Osteocyte (in vitro differentiated cells): ENCODE measurements around the gene CGB2. TPM values are rescaled to one million over a fixed set of nuclear protein-coding genes. Genes with fewer than 3 reads are reported as not detected.

ENCODE experiments used
- DNase-seq: peaks from one replicate; pipeline ENCODE4 v3.0.0; 2021; ENCODE audit warnings: mixed read lengths; ENCODE audit not compliant: unreplicated experiment; ENCODE audit errors: extremely low spot score
- H3K27ac Mint-ChIP-seq: one replicate; pipeline ENCODE4 v1.8.0; 2021; ENCODE audit warnings: mild to moderate bottlenecking, mixed read lengths; ENCODE audit not compliant: unreplicated experiment
- H3K27me3 Mint-ChIP-seq: one replicate; pipeline ENCODE4 v1.8.0; 2021; ENCODE audit warnings: mixed read lengths; ENCODE audit not compliant: unreplicated experiment
- H3K36me3 Mint-ChIP-seq: one replicate; pipeline ENCODE4 v1.8.0; 2021; ENCODE audit warnings: mixed read lengths; ENCODE audit not compliant: unreplicated experiment
- H3K4me1 Mint-ChIP-seq: one replicate; pipeline ENCODE4 v1.8.0; 2021; ENCODE audit warnings: mixed read lengths; ENCODE audit not compliant: unreplicated experiment
- H3K4me3 Mint-ChIP-seq: one replicate; pipeline ENCODE4 v1.8.0; 2021; ENCODE audit warnings: mild to moderate bottlenecking, moderate library complexity, mixed read lengths; ENCODE audit not compliant: unreplicated experiment
- H3K9me3 Mint-ChIP-seq: one replicate; pipeline ENCODE4 v1.8.0; 2021; ENCODE audit warnings: mixed read lengths; ENCODE audit not compliant: unreplicated experiment
- total RNA-seq: library from RNA; stranded (reverse); gene quantifications from 2 replicates; pipeline ENCODE4 v1.2.1, GENCODE V29; 2021
- TF ChIP-seq, protein P1 (sequence below): fragments of 200-600 bp; sonication (generic); IDR thresholded peaks from 2 replicates; pipeline ENCODE4 v1.5.0; 2021; ENCODE audit warnings: antibody characterized with exemption, mild to moderate bottlenecking, moderate library complexity

CGB2 gene
- total RNA-seq, 1 donor from 2014 or later, result not detected

DNA sequence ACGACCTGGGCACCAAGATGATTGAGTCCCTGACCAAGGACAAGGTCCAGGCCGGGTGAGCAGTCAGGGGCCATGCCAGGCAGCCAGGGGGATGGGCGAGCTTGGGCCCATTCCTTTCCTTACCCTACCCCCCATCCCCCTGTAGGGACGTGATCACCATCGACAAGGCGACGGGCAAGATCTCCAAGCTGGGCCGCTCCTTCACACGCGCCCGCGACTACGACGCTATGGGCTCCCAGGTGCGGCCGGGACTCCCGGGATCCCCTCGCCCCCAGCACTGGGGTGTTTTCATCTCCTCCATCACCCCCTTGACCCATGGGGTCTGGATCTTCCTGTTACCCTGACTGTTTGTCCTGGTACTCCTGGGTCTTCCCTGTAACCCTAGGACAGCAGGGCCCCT is 21.9 kb upstream of the CGB2 start:
- Mint-ChIP-seq H3K27me3 (no peaks in the 10 kb centered on the region), H3K4me3 (no peak overlapping the region), H3K36me3 (peaks cover 13% of the 10 kb centered on the region), H3K4me1 (no peaks in the 10 kb centered on the region), H3K9me3 (no peaks in the 10 kb centered on the region), H3K27ac (no peak overlapping the region)
- TF ChIP-seq, protein P1, sequence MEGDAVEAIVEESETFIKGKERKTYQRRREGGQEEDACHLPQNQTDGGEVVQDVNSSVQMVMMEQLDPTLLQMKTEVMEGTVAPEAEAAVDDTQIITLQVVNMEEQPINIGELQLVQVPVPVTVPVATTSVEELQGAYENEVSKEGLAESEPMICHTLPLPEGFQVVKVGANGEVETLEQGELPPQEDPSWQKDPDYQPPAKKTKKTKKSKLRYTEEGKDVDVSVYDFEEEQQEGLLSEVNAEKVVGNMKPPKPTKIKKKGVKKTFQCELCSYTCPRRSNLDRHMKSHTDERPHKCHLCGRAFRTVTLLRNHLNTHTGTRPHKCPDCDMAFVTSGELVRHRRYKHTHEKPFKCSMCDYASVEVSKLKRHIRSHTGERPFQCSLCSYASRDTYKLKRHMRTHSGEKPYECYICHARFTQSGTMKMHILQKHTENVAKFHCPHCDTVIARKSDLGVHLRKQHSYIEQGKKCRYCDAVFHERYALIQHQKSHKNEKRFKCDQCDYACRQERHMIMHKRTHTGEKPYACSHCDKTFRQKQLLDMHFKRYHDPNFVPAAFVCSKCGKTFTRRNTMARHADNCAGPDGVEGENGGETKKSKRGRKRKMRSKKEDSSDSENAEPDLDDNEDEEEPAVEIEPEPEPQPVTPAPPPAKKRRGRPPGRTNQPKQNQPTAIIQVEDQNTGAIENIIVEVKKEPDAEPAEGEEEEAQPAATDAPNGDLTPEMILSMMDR, result no peak
- no peak for DNase-seq

DNA sequence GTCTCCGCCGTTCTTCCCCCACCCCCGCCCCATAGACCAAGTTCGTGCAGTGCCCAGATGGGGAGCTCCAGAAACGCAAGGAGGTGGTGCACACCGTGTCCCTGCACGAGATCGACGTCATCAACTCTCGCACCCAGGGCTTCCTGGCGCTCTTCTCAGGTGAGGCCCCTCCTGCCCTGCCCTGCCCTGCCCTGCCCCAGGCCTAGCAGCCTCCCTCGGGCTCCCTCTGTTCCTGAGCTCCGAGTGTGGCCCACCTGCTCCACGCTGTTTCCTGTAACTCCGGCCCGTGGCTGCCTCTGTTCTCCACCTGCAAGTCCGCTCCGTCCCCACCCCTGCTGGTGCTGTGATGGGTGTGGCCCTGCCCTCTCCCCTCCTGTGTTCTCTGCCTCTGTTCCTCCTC is 21.2 kb upstream of the CGB2 start:
- Mint-ChIP-seq H3K9me3 (no peaks in the 10 kb centered on the region), H3K27ac (no peak overlapping the region), H3K4me3 (no peak overlapping the region), H3K4me1 (no peaks in the 10 kb centered on the region), H3K36me3 (peaks cover 15% of the 10 kb centered on the region), H3K27me3 (no peaks in the 10 kb centered on the region)
- no peak for DNase-seq
- TF ChIP-seq, protein P1, result no peak

DNA sequence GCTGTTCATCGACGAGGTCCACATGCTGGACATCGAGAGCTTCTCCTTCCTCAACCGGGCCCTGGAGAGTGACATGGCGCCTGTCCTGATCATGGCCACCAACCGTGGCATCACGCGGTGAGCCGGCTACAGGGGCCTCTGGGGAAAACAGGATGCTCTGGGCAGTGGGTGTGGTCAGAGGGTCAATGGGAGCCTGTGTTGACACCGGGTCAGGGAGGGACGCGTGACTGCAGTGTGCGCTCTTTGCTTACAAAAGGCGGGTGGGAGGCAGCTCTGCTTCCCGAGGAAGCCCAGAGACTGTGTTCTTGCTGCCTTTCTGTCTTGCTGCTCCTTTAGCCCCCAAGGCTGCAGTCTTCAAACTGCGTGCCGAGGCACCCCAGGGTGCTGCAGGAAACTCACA is 20.5 kb upstream of the CGB2 start:
- TF ChIP-seq, protein P1, result no peak
- Mint-ChIP-seq H3K36me3 (peaks cover 19% of the 10 kb centered on the region), H3K27me3 (no peaks in the 10 kb centered on the region), H3K9me3 (no peaks in the 10 kb centered on the region), H3K4me1 (no peaks in the 10 kb centered on the region), H3K4me3 (no peak overlapping the region), H3K27ac (no peak overlapping the region)
- no peak for DNase-seq

DNA sequence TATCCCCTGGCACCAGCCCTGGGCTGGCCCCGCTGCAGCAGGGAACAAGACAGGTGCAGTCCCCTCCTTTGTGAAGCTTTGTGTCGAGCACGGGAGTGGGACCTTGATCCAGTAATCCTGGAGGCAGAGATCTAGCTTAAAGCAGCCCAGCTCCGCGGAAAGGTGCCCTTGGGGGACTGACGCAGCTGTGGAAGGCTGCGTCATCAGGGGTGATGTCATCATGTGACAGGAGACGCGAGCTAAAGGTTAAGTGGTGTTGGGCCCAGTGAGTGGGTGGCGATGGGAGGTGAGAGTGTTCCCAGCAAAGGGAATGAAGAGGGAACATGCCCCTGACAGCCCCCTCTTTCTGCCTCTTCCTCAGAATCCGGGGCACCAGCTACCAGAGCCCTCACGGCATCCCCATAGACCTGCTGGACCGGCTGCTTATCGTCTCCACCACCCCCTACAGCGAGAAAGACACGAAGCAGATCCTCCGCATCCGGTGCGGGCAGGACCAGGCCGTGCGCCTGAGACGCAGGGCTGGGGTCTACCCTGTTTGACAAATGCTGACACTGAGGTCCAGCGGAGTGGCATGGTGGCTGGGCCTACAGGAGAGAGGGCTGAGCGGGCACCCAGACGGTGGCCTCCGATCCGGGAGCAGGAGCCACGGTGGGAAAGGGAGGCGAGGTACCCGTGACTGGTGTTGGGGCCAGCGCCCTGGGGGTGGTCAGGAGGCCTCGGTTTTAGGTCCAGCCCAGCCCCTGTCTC is 17.4 kb upstream of the CGB2 start:
- no peak for DNase-seq
- H3K4me1 Mint-ChIP-seq, result peaks cover 9% of the 10 kb centered on the region
- H3K27ac Mint-ChIP-seq, result no peak overlapping the region
- TF ChIP-seq, protein P1, result no peak
- H3K36me3 Mint-ChIP-seq, result peaks cover 18% of the 10 kb centered on the region
- H3K27me3 Mint-ChIP-seq, result peaks cover 4% of the 10 kb centered on the region
- no peak overlapping the region for H3K4me3 Mint-ChIP-seq
- no peaks in the 10 kb centered on the region for H3K9me3 Mint-ChIP-seq

DNA sequence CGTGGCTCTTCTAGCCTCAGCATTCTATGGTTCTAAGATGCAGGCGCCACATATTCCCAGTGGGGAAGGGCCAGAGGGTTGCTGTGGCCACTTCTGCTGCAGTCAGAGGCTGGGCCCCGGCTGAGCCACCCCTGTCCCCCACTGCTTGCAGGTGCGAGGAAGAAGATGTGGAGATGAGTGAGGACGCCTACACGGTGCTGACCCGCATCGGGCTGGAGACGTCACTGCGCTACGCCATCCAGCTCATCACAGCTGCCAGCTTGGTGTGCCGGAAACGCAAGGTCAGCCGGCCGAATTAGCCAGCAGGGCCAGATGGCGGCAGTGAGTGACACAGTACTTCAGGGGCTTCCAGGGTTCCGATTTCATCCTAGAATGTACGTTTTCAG is 16.8 kb upstream of the CGB2 start:
- Mint-ChIP-seq H3K27me3 (peaks cover 4% of the 10 kb centered on the region), H3K27ac (no peak overlapping the region), H3K9me3 (no peaks in the 10 kb centered on the region), H3K36me3 (peaks cover 18% of the 10 kb centered on the region), H3K4me1 (peaks cover 10% of the 10 kb centered on the region), H3K4me3 (no peak overlapping the region)
- no peak for DNase-seq
- TF ChIP-seq, protein P1, result no peak
